ENCODE results near the gene ITGA6. TPM values are rescaled to one million over a fixed set of nuclear protein-coding genes. Genes with fewer than 3 reads are reported as not detected.

The ITGA6 gene
- total RNA-seq, 6 experiments from 2014 or later, result 10.7 to 26.8 (median 17.2) TPM

DNA sequence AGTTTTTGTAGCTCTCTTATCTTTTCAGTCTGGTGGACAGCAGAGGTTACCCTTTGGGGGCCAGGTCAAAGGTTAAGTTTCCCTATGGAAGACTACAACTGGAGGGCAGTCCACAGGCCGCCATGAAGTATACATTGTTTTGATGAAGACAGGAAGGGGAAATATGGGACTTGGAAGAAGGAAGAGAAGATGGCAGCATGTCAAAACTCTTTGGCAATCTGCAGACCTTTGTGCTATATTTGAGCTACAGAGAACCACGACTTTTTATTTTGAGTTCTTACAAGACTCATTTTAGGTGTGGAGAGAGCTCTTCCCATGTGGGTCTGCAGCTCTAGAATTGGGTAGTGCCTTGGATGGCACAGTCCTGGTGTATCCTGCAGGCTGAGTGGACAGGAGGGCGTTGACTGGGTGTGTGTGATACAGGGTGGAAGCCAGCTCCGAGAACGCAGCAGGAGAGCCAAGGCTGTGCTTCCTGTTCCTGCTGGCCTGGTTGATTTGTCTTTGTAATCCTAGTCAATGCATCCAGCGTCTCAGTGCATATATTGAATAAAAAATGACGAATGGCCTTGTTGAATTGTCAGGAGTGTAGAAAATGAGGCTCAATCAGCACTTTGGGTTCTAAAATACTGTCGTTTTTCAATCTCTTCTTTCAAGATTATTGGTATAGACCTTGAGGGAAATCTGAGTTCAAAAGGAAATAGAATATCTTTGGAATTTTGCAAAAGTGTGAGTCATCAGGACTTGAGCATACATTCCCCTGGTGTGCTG, 11.5 kb downstream of the ITGA6 start:
- WGBS (ENCODE audit: insufficient coverage, low coverage, low lambda C conversion rate, missing lambda C conversion rate), result 48% methylated on average over 8 of the region's 8 CpGs
- ATAC-seq (peak in 1 of 4 donors; percentile 34), DNase-seq (no peak)
- intact Hi-C loops (cut with DNase I), result no loop called here
- H3K4me1 ChIP-seq, result peaks cover 0 to 14% (median 0%) of the 10 kb centered on the region in 4 donors
- no peak overlapping the region for H3K4me3 ChIP-seq
- H3K27me3 ChIP-seq, result no peaks in the 10 kb centered on the region
- no peaks in the 10 kb centered on the region for H3K9me3 ChIP-seq
- H3K36me3 ChIP-seq, result no peaks in the 10 kb centered on the region
- TF ChIP-seq, protein P1, sequence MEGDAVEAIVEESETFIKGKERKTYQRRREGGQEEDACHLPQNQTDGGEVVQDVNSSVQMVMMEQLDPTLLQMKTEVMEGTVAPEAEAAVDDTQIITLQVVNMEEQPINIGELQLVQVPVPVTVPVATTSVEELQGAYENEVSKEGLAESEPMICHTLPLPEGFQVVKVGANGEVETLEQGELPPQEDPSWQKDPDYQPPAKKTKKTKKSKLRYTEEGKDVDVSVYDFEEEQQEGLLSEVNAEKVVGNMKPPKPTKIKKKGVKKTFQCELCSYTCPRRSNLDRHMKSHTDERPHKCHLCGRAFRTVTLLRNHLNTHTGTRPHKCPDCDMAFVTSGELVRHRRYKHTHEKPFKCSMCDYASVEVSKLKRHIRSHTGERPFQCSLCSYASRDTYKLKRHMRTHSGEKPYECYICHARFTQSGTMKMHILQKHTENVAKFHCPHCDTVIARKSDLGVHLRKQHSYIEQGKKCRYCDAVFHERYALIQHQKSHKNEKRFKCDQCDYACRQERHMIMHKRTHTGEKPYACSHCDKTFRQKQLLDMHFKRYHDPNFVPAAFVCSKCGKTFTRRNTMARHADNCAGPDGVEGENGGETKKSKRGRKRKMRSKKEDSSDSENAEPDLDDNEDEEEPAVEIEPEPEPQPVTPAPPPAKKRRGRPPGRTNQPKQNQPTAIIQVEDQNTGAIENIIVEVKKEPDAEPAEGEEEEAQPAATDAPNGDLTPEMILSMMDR (IDR thresholded peaks at IDR 0.05), result no peak
- no peak for TF ChIP-seq POLR2A (IDR thresholded peaks at IDR 0.05)
- H3K27ac ChIP-seq, result no peak overlapping the region

- DNase-seq (no peak), ATAC-seq (no peak)
- Histone ChIP-seq H3K4me3 (no peak overlapping the region), H3K9me3 (no peaks in the 10 kb centered on the region), H3K27ac (no peak overlapping the region), H3K4me1 (peaks cover 0 to 9% (median 0%) of the 10 kb centered on the region in 4 donors), H3K27me3 (no peaks in the 10 kb centered on the region), H3K36me3 (no peaks in the 10 kb centered on the region)
- intact Hi-C loops (cut with DNase I), result no loop called here
- TF ChIP-seq POLR2A (IDR thresholded peaks at IDR 0.05), result no peak
- TF ChIP-seq, protein P1 (IDR thresholded peaks at IDR 0.05), result no peak
- 88% methylated on average over 2 of the region's 2 CpGs for WGBS (ENCODE audit: insufficient coverage, low coverage, low lambda C conversion rate, missing lambda C conversion rate)
These were observed 12.1 kb downstream of the ITGA6 start for GRCh38 chr2:172439509-172439860.

DNA sequence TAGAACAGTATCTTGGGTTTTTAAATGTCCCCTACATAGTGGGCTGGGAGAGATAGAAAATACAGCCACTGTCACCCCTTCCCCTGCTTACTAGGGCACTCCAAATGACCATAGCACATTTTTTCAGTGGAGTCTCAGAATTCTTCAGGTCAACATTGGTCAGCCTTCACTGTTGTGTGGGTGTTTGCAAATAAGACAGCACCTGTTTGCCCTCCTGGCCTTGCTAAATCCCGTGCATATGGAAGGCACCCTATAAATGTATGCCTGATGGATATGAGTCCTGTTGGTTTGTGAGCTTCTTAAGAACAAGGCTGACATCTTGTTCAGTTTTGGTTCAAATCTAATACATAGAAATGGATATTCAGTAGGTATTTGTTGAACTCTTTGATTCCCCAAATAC, 12.5 kb downstream of the ITGA6 start:
- no peak overlapping the region for H3K4me3 ChIP-seq
- peaks cover 0 to 6% (median 0%) of the 10 kb centered on the region in 4 donors for H3K4me1 ChIP-seq
- WGBS (ENCODE audit: insufficient coverage, low coverage, low lambda C conversion rate, missing lambda C conversion rate), result 30% methylated on average over 1 of the region's 1 CpG
- intact Hi-C loops (cut with DNase I), result no loop called here
- no peak for ATAC-seq
- no peak overlapping the region for H3K27ac ChIP-seq
- DNase-seq, result no peak
- no peaks in the 10 kb centered on the region for H3K36me3 ChIP-seq
- H3K27me3 ChIP-seq, result no peaks in the 10 kb centered on the region
- H3K9me3 ChIP-seq, result no peaks in the 10 kb centered on the region
- no peak for TF ChIP-seq POLR2A (IDR thresholded peaks at IDR 0.05)
- TF ChIP-seq, protein P1 (IDR thresholded peaks at IDR 0.05), result no peak

GRCh38 chr2:172440795-172441194, 13.4 kb downstream of the ITGA6 start:
- Histone ChIP-seq H3K9me3 (no peaks in the 10 kb centered on the region), H3K27ac (no peak overlapping the region), H3K27me3 (no peaks in the 10 kb centered on the region), H3K4me1 (no peaks in the 10 kb centered on the region), H3K4me3 (no peak overlapping the region), H3K36me3 (no peaks in the 10 kb centered on the region)
- 55% methylated on average over 1 of the region's 1 CpG for WGBS (ENCODE audit: insufficient coverage, low coverage, low lambda C conversion rate, missing lambda C conversion rate)
- no peak for TF ChIP-seq POLR2A (IDR thresholded peaks at IDR 0.05)
- TF ChIP-seq, protein P1 (IDR thresholded peaks at IDR 0.05), result no peak
- ATAC-seq, result no peak
- intact Hi-C loops (cut with DNase I), result no loop called here
- no peak for DNase-seq
